A549 (cell line): ENCODE results near the gene COL16A1.
A peak's percentile ranks its signal among the peaks of the same experiment; 100 is the strongest.

Experiments used
- CTCF ChIP-seq: fragments of >200 bp; sonication (Bioruptor Twin); formaldehyde crosslinking; IDR thresholded peaks from 3 replicates; pipeline ENCODE4 v1.5.1; 2016
- KDM1A ChIP-seq: fragments of 200-600 bp; sonication (generic); IDR thresholded peaks from 2 replicates; pipeline ENCODE4 v1.6.1; 2016; ENCODE audit warnings: low read depth, mild to moderate bottlenecking

DNA sequence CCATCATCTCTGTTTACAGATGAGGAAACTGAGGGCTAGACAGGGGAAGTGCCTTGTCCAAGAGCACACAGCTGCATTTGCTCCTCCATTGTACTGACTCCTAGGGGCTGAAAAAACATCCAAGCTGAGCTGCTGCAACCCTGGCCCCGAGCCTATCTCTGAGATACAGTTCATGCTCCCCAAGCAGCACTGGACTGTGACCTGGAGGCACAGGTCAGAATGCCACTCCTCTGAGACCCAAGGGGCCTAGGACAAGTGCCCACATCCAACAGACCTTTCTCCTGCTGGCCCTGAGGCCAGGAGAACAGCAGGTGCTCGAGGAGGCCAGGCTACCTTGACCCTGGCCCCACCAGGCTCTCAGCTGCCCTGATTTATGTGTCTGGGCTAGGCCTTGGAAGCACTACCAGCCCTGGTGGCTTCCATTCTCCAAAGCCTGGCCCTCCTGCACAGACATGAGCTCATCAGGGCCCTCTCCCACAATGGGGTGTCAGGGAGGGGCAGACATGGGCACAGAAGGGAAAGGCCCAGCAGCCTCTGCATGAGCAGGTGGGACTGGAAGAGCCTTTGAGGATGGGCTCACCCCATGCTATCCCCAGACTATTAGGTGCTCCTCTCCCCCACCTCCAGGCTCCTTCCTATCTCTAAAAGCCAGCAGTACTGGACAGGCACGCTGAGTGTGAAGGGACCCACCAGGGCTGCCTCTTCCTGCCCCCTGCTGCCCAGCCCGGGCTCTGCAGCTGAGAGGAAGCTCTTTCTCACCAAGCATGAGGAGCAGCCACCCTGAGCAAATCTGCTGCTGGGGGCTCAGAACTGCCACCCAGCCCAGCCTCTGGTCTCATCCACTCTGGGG is 41.5 kb upstream of the COL16A1 start:
- TF ChIP-seq KDM1A = no peak
- TF ChIP-seq CTCF = peak; percentile 42; the same call in 2 of the 3 replicates
